HS-5 (cell line): Measurements from ENCODE around the gene WNT3.
"Not testable (repeated sequence)": the region's sequence is repeated elsewhere in the genome, so short reads cannot be mapped to it uniquely, and the experiment has no call there.

Experiments used
- DNase-seq: peaks from one replicate; pipeline ENCODE4 v3.0.0-alpha.2; 2012; ENCODE audit warnings: low read depth

WNT3 gene

DNA sequence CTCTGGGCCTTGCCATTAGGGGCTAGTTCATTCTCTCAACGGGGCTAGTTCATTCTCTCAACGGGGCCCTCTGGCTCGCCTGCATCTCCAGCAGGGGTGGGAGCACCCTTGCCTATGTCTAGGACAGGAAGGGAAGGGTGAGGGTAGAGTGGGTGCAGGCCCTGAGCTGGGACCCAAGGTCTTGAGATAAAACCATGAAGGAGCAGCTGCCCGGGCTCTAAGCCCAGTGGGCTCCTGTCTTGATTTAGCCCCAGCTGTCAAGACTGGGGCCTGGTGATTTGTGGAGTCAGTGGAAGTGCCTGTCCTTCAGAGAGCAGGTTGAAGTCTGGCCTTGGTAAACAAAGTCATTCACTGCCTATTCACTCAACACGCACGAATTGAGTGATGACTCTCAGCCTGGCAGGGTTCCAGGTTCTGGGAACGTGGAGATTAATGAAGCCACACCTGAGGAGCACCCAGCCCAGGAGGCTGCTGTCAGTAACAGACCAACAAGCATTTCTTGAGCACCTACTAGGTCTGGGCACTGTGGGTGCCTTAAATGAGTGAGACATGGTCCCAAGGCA, 35.4 kb downstream of the WNT3 start:
- no peak for DNase-seq

DNA sequence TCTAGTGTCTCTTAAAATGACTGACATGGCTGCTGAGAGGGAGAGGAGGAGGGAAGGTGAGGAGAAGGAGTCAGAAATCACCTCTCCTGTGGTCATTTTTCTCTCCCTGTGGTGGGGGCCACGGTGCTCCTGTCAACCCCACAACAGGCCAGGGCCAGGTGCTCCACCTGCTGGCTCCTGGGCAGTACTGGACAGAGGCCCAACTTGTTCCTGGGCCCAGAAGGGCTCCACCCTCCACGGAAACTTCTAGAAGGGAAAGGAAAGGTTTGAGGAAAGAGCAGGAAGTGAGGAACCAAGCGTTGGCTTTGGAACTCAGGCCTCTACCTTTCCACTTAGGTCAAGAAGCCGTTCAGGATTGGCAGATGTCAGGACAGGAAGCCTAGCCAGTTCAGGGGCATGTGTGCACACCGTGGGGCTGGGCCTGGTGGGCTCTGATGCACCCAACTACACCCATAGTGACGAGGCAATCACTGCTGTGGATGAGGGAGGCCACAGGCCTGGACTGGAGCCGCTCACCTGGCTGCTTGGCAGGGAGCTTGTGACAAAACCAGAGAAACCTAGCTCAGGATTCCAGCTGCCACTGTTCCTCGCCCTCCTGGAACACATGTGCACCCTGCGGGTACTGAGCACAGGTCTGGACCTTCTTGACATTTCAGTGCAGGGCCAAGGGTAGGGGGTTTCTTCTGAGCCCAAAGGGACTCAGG, 36.1 kb downstream of the WNT3 start:
- DNase-seq: no peak

DNA sequence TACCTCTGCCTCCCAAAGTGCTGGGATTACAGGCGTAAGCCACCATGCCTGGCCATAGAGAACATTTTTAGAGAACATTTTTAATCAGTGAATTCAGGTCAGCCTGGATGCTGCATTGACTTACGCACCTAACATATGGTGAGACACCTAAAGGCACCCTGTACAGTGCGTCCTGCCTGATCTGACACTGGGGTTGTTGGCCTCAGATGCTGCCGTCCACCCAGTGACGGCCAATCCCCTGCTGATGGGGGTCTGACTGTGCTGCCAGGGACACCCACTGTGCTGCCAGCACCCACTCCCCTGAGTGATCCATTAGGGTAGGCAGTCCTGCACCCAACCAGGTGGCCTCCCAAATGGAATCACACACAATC, 38.5 kb downstream of the WNT3 start:
- no peak for DNase-seq

DNA sequence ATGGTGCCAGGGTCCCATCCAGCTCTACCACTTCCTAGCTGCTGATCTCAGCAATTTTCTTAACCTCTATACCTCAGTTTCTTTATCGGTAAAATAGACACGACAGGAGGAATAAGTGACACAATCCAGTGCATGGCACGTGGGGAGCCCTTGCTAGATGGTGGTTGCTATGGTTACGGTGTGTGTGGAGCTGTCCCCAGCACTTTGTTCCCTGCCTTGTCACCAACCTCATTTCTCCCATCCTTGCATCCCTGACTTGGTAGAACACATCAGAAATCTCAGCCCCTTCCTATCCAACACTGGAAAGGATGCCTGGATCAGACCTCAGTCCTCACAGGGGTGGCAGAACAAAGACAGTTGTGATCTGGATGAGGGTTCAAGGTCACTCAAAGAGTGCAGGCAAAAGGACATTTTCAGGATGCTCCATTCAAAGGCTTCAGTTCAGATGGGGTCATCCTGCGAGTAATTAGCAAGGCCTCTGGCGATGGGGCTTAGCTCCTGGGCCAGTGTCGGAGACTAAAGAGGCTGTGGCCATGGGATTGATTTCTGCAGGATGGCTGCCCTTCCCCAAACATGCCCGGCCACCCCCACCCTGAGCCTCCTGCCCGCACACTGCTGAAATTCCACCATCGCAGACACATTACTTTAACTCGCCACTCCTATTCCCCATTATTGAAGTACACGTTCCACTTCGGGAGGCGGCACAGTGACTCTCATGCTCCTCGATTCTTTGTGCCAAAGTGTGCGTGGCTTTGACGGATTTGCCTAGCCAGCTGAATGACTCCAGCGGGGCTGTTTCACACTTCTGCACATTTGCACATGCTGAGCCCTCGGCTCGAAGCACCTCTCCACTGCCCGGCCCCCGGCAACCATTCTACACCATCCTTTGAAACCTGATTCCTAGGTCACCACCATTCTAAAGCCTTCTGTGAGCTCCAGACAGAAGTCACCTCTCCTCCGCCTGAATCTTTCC, 40.3 kb downstream of the WNT3 start:
- no peak for DNase-seq

DNA sequence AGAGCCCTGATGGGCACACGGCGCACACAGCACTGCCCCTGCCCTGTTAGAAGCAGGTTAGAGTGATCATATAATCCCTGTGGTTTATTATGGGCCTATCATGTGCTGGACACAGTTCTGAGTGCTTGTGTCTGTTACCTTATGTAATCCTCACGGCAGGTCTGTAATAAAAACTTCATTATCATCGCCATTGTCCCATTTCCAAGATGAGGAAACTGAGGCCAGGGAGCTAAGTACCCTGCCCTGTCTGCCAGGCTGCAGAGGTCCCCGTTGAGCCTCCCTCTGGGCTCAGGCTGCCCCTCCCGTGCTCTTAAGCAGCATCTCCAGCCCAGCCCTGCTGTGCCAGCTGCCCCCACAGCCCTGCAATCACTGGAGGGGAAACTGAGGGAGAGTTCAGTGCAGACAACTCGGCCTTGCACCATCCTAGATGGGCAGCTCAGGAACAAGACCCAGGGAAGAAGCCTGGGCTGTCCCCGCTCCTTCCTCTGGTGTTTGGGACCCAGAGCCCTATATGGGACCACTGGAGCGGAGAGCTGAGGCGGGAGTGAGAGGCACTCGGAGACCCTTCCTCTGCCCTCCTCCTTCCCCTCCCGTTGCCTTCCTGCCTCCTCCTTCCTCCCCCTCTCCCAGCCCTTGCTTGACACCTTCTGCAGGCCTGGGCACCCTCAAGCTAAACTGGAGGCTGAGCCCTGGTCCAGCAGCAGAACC, 42.0 kb downstream of the WNT3 start:
- no peak for DNase-seq

DNA sequence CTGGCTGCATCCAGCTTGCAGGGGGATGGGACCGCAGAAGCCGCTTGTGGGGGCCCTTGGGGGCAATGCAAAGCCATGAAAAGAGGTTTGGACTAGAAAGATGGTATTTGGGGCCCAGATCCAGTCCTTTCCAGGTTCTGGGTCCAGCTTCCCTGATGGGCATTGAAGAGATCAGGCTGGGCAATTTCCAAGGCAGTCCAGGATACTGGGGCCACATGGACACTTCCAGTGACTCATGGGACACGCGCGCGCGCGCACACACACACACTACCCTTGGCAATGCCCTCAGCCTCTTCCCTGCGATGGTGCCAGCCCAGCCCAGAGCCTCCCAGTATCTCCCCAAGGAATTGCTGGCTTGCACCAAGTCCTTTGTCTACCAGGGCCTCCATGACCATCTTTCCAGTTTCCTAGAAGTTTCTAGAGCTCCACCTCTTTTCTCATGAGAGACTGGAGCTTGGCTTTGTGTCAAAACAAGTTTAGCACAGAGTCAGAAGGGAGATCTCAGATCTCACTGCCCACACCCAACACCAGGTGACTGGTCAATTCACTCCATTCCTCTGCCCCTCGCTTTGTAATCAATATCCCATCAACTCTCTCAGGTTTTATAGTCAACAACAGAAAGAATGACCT, 44.3 kb downstream of the WNT3 start:
- no peak for DNase-seq

DNA sequence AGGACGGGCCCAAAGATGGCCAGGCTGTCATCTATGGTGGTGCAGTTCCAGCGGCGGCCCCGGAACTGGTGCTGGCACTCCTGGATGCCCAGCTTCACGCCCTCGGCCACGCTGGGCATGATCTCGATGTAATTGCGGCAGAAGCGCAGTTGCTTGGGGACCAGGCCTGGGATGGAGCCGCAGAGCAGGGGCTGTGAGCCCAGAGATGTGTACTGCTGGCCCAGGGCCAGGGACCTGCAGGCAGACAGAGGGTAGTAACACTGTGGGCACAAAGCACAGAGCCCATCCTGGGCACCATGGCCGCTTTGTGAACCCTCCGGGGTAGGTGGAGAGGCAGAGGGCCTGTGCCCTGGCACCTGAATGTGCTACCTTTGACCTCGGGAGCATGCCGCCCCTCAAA, 44.8 kb downstream of the WNT3 start:
- no peak for DNase-seq

DNA sequence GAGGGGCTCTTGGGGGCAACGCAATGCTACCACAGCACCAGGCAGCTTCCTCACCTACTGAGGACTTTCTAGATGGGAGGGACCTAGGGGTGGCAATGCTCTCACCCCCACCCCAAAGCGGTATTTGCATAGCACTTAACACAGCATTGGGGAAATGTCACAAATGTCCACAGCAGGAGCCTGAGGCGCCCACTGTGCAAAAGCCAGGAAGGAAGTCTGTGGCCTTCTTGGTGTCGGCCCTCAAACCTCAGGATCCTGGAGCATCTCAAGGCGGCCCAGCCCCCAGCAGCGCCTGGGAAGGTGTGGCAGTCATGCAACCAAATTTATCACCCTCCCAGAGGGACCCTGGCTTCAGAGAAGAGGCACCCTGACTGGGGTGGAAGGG, 45.3 kb downstream of the WNT3 start:
- no peak for DNase-seq

DNA sequence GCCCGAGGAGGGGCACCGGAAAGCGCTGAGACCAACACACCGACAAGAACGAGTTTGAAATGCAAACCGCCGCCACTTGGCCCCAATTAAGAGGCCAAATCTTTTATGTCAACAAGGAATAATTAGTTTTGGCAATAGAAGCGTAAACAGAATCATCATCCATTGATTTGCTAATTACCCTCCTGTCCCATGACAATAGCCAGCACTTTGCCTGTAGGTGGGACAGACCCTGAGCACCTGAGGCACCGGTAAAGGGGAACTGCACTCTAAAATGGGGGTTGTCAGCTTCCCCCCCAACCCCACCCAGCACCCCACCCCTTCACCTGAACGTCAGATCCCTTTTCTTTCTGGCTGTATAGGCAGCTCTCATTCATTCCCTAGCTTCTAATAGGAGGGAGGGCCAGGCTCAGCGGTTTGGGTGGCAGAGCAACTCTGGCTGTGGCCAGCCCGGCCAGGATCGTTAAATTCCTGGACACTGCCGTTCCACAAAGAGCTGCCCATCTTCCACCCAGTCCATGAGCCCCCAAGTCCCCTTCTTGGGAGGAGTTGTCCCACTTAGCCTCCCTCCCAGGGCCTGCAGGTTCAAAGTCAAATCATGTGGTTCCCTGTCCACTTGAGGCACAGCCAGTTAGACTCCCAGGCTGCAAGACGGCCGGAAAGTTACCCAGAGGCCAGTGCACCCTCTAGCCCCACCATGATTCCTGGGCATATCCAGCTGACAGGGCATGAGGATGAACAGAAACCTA, 45.8 kb downstream of the WNT3 start:
- DNase-seq: no peak

DNA sequence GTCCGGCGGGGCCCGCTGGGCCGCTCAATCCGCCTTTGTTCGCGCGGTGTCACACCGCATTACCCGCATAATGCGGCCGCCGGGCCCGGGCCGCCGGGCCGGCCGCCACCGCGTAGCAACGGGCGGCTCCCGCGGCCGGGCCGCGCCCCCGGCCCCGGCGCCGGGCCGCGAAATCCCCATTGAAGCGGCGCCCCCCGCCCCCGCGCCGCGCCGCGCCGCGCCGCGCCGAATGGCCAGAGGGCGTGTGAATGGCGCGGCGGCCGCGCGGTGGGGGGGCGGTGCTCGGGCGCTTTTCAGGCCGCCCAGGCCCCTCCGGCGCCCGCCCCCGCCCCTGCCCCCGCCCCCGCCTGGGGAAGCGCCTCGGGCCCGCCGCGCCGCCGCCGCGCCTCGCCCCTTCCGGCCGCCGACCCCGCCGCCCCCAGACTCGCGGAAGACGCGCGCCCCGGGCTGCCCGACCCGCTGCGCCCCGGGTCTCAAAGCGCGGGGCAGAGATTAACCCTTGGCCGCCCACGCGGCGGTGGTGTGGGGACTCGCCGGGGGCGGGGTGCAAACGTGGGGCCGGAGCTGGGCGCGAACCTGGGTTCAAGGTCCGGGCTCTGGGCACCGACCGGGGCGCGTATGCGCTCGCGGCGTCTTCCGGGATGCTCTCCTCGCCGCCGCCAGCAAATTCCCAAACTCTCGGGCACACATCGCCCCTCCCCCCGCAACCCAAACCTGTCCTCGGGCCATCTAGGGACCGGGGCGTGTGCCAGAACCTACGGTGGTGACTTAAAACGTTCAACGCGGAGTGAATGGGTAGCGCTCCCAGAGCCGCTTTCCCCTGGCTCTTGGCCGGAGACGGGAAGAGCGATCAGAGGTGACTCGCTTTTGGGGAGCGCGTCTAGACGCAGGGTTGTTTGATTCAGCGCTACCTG, 46.7 kb downstream of the WNT3 start:
- DNase-seq: no peak

DNA sequence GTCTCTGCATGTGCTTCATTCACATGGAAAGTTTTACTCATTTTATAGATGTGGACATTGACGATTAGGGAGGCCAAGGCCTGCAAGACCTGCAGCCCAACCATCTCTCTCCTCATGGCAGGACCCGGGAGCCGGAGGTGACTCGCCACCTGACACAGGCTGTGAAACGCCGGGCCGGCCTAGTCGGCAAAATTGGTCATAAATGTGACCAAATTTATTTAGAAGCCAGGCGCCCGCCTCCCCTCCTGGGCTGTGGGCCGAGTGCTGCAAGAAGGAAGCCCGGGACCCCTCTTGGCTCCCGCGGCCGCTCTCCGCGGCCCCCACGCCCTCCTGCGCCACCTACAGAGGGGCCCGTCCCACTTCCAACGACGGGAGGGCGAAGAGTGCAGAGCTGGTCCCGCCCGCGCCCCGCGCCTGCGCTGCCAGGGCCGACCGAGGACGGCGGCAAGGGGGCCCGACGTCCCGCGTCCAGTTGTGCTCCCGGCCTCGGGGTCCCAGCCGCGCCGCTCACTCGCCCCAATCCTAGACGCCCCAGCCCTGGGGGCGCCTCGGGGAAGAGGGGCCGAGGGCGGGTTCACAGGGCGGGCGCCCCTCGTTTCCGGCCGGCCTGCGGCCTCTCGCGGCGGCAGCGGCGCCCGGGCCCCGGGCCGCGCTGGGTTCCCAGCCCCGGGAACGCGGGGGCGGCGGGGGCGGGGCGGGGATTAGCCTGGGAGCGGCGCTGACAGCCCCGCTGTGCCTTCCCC, 47.5 kb downstream of the WNT3 start:
- peak; percentile 18 for DNase-seq

DNA sequence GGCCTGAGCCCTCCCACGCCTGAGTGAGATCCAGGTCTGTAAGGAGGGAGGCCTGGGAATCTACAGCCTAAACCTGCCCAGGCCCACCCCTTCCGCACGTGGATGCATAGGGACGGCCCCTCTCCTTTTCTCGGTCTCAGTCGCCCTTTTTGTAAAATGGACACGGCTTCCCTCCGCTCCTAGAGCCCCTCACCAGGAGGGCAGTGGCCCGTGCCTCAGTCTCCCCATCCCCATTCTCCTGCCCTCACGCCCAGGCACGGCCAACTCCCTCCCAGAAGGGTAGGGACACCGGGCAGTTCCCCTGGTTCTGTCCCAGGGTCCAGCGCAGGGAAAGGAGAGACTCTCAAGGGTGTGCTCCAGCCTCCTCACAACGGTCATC, 48.1 kb downstream of the WNT3 start:
- no peak for DNase-seq

DNA sequence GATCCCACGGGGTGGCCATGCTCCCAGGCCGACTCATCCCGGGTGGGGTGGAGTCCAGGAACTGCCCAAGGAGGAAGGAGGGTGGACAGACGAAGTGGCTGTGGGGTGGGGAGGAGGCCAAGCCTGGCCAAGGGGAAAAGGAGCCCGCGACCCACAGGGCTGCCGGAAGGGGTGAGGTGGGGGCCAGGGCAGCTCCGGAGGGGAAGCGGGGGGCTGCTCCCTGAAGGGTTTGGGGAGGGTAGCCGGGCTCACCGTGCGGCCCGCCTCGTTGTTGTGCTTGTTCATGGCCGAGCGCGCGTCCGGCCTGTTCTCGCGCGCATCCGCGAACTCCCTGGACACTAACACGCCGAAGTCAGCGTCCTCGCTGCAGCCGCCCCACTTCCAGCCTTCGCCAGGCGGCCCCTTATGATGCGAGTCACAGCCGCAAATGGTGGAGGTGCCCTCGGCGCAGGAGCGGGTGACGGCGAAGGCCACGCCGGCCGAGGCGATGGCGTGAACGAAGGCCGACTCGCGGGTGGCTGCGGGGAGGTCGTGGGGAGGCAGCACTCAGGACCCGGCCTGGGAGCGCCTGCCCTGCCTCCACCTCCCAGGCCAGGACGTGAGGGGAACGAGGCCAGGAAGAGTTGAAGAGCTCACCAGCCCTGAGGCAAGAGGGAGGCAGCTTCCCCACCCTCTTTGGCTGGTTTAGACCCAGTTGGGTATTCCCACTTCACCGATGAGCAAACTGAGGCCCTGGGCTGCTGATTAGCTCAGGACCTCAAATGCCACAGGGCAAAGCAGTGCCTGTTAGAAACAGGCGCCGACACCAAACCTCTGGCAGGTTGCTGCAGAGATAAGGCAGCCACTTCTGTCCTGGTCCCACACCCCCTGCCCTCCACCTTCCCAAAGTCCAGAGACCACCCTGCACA, 48.7 kb downstream of the WNT3 start:
- no peak for DNase-seq

DNA sequence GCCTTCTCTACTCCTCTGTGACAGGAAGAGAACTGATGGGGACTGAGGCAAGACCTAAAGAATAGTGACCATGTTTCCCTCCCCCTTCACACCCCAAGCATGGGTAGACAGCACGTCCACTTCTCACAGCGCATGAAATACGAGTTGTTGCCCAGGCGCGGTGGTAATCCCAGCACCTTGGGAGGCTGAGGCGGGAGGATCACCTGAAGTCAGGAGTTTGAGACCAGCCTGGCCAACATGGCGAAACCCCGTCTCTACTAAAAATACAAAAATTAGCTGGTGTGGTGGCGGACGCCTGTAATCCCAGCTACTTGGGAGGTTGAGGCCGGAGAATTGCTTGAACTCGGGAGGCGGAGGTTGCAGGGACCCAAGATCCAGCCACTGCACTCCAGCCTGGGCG, 49.6 kb downstream of the WNT3 start:
- not testable (repeated sequence) for DNase-seq

DNA sequence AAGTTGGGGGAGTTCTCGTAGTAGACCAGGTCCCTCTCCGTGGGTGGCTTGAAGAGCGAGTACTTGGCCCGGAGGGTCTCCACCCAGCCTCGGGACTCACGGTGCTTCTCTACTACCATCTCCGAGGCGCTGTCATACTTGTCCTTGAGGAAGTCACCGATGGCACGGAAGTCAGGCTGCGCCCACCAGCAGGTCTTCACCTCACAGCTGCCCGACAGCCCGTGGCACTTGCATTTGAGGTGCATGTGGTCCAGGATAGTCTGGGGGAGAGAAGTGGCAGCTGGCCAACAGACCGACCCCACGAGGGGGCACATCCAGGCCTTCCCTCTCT, 50.0 kb downstream of the WNT3 start:
- no peak for DNase-seq

DNA sequence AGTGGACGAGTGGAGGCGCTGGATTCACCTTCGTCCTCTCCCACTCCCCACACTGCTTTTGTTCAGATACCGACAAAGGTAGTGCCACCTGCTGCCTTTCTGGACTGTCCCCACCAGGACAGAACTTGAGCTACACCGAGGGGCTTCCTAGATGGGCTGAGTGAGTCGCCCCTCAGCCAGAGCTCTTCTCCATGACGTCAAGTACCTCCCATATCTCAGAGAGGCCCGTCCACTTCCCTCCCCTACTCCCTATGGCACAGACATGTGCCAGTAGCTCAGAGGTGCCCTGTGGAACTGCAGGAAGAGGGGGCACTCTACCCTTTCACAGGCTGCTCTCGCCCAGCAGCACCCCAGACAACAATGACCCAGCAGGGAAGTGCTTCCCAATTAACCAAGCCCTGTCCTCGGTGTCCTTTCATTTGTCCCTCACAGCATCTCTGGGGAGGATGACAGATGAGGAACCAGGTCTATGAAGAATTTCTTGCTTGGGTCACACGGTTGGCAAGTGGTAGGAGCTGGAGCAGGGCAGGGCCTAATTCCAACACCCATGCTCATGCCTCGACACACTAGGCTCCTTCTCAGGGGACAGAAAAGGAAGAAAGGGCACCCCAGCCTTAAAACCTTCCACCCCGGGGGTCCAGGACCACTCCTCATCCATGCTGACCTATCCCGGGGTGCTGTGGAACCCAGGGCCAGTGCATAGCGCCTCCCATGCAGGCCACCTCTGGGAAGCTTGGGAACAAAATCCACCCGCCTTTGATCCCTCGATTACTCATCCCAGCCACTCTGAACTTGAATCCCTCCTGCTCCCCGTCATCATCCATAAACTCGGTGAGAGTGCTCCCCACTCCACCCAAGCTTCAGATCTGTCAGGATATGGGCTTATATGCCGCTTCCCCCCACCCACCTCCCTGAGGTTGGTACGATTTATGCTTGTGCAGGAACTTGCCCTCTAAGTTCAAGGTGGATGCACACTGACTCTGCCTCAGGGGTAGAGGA, 51.7 kb downstream of the WNT3 start:
- no peak for DNase-seq

DNA sequence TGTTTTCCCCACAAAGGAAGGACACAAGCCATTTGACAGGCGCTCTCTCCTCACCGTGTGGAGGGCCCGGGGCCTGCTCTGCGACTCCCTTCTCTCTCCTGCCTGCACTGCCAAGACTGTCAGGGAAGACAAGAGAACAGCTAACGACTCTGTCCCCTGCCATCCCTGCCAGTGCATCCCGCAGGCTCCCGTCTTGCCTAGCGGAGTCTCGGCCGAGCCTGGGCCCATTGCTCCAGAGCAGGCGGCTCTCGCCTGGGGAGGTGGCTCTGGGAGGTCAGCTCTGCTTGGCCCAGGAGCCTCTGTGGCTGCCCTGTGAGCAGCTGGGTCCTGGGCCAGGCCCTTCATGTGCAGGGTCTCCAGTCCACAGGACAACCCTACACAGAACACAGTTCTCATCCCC, 53.0 kb downstream of the WNT3 start:
- DNase-seq: no peak
